Endodermal cell (in vitro differentiated cells): ENCODE results near the gene TDRKH. TPM values are rescaled to one million over a fixed set of nuclear protein-coding genes. Genes with fewer than 3 reads are reported as not detected.

Experiments used
- DNase-seq: peaks from one replicate; pipeline ENCODE4 v3.0.0-alpha.2; 2017
- H3K27ac ChIP-seq: 2 replicates; pipeline ENCODE4 v1.5.1; 2013; ENCODE audit warnings: mild to moderate bottlenecking, low read depth, low read length, moderate library complexity
- H3K27me3 ChIP-seq: 2 replicates; pipeline ENCODE4 v1.6.1; 2013; ENCODE audit warnings: mild to moderate bottlenecking, low read length, moderate library complexity; ENCODE audit not compliant: insufficient read depth, control insufficient read depth, poor library complexity, severe bottlenecking
- H3K36me3 ChIP-seq: 2 replicates; pipeline ENCODE4 v1.7.0; 2013; ENCODE audit warnings: mild to moderate bottlenecking, low read length, moderate library complexity; ENCODE audit not compliant: control insufficient read depth, insufficient read depth
- H3K4me1 ChIP-seq: one replicate; pipeline ENCODE4 v1.7.0; 2013; ENCODE audit warnings: low read length; ENCODE audit not compliant: control insufficient read depth, insufficient read depth
- H3K4me3 ChIP-seq: 2 replicates; pipeline ENCODE4 v1.5.1; 2013; ENCODE audit warnings: mild to moderate bottlenecking, low read length, moderate library complexity
- H3K9ac ChIP-seq: 2 replicates; pipeline ENCODE4 v1.6.1; 2013; ENCODE audit warnings: mild to moderate bottlenecking, low read length, moderate library complexity; ENCODE audit not compliant: poor library complexity, severe bottlenecking; ENCODE audit errors: extremely low read depth
- H3K9me3 ChIP-seq: 2 replicates; pipeline ENCODE4 v1.6.1; 2013; ENCODE audit warnings: mild to moderate bottlenecking, low read length, moderate library complexity; ENCODE audit not compliant: control insufficient read depth
- H3K27ac Mint-ChIP-seq: 2 replicates; pipeline ENCODE4 v1.8.0; 2020; ENCODE audit warnings: mixed read lengths
- H3K27me3 Mint-ChIP-seq: 2 replicates; pipeline ENCODE4 v1.8.0; 2021; ENCODE audit warnings: mild to moderate bottlenecking, mixed read lengths; ENCODE audit not compliant: insufficient read depth
- H3K36me3 Mint-ChIP-seq: 2 replicates; pipeline ENCODE4 v1.8.0; 2020; ENCODE audit warnings: low read depth, mixed read lengths
- H3K4me1 Mint-ChIP-seq: 2 replicates; pipeline ENCODE4 v1.8.0; 2020; ENCODE audit warnings: mixed read lengths
- H3K4me3 Mint-ChIP-seq: 2 replicates; pipeline ENCODE4 v1.8.0; 2020; ENCODE audit warnings: mild to moderate bottlenecking, moderate library complexity, mixed read lengths
- H3K9me3 Mint-ChIP-seq: 2 replicates; pipeline ENCODE4 v1.8.0; 2020; ENCODE audit warnings: mild to moderate bottlenecking, mixed read lengths
- WGBS, 2 experiments: methylation state at CpG; one replicate each; pipeline versions ENCODE4 v1.1.5 to v1.1.7; 2013; ENCODE audit warnings: missing lambda C conversion rate in 2 of 2, mixed read lengths in 1 of 2; ENCODE audit not compliant: insufficient coverage in 1 of 2, insufficient read length in 1 of 2; 5-methylcytosine and 5-hydroxymethylcytosine counted together
- total RNA-seq, 2 donors: library from RNA; stranded (reverse); fragmentation: NEBNext Ultra II Directional in 1 of 2; extraction: Animal tissue kit (Norgen Biotek cat#: 25700) in 1 of 2; gene quantifications; 2 replicates in 1 of 2; 3 replicates in 1 of 2; pipeline ENCODE4 v1.2.1, GENCODE V29; 2021
- TF ChIP-seq, protein P1 (sequence below): fragments of 200-600 bp; sonication (generic); conservative IDR thresholded peaks from 2 replicates; pipeline ENCODE4 v1.5.0; 2021; ENCODE audit warnings: antibody characterized with exemption, mild to moderate bottlenecking

TDRKH gene
- total RNA-seq, 2 donors from 2014 or later: 14.9 to 15.0 TPM

DNA sequence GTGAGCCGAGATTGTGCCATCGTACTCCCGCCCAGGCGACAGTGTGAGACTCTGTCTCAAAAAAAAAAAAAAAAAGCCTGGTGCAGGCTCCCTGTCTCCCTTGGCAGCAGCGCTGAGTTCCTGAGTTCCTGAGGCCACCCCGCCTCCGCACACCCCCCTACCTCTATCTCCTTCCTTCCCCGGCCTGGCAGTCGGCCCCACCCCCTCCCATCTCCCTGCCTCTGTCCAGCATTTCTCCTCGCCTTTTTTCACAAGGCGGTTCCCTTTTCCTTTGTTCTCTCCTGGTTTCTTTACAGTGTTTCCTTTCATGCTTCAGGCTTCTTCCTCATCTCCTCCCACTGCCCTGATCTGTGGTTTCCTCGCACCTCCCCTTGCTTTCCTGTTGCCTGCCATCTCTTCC, 38.6 kb upstream of the TDRKH start:
- Histone ChIP-seq H3K4me1 (no peaks in the 10 kb centered on the region), H3K9me3 (no peaks in the 10 kb centered on the region), H3K27ac (peak overlapping the region; percentile 21), H3K9ac (no peak overlapping the region), H3K4me3 (no peak overlapping the region), H3K36me3 (no peaks in the 10 kb centered on the region), H3K27me3 (no peaks in the 10 kb centered on the region)
- H3K36me3 Mint-ChIP-seq: no peaks in the 10 kb centered on the region
- H3K4me3 Mint-ChIP-seq: no peak overlapping the region
- peaks cover 20% of the 10 kb centered on the region for H3K4me1 Mint-ChIP-seq
- no peaks in the 10 kb centered on the region for H3K27me3 Mint-ChIP-seq
- 17 to 18% methylated on average over 10 to 12 of the region's 12 CpGs for WGBS, 2 experiments
- no peaks in the 10 kb centered on the region for H3K9me3 Mint-ChIP-seq
- peak; percentile 92 for DNase-seq
- TF ChIP-seq, protein P1, sequence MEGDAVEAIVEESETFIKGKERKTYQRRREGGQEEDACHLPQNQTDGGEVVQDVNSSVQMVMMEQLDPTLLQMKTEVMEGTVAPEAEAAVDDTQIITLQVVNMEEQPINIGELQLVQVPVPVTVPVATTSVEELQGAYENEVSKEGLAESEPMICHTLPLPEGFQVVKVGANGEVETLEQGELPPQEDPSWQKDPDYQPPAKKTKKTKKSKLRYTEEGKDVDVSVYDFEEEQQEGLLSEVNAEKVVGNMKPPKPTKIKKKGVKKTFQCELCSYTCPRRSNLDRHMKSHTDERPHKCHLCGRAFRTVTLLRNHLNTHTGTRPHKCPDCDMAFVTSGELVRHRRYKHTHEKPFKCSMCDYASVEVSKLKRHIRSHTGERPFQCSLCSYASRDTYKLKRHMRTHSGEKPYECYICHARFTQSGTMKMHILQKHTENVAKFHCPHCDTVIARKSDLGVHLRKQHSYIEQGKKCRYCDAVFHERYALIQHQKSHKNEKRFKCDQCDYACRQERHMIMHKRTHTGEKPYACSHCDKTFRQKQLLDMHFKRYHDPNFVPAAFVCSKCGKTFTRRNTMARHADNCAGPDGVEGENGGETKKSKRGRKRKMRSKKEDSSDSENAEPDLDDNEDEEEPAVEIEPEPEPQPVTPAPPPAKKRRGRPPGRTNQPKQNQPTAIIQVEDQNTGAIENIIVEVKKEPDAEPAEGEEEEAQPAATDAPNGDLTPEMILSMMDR: no peak
- no peak overlapping the region for H3K27ac Mint-ChIP-seq

DNA sequence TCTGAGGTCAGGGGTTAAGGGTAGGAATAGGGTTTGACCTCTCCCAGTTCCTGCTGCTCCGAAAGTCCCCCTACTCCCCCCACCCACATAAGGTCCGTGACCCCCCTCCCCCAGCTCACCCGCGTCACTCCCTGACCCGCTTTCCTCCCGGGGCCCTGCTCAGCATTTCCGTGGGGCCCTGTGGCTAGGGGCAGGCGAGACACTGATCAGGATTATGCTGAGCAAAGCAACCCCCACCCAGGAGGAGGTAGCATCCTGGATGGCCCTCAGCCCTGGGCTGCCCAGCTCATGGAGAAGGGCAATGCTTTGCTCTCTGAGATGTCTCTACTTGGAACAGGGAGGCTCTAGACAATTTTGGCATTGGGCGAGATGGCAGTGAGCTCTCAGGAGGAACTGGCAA, 37.6 kb upstream of the TDRKH start:
- WGBS, 2 experiments: 81 to 100% methylated on average over 2 to 9 of the region's 9 CpGs
- Histone ChIP-seq H3K4me1 (no peaks in the 10 kb centered on the region), H3K9ac (no peak overlapping the region), H3K27me3 (no peaks in the 10 kb centered on the region), H3K9me3 (no peaks in the 10 kb centered on the region), H3K36me3 (no peaks in the 10 kb centered on the region), H3K27ac (no peak overlapping the region), H3K4me3 (no peak overlapping the region)
- Mint-ChIP-seq H3K4me3 (no peak overlapping the region), H3K36me3 (no peaks in the 10 kb centered on the region), H3K27ac (no peak overlapping the region), H3K4me1 (peaks cover 27% of the 10 kb centered on the region), H3K27me3 (no peaks in the 10 kb centered on the region), H3K9me3 (no peaks in the 10 kb centered on the region)
- no peak for DNase-seq
- TF ChIP-seq, protein P1: no peak

DNA sequence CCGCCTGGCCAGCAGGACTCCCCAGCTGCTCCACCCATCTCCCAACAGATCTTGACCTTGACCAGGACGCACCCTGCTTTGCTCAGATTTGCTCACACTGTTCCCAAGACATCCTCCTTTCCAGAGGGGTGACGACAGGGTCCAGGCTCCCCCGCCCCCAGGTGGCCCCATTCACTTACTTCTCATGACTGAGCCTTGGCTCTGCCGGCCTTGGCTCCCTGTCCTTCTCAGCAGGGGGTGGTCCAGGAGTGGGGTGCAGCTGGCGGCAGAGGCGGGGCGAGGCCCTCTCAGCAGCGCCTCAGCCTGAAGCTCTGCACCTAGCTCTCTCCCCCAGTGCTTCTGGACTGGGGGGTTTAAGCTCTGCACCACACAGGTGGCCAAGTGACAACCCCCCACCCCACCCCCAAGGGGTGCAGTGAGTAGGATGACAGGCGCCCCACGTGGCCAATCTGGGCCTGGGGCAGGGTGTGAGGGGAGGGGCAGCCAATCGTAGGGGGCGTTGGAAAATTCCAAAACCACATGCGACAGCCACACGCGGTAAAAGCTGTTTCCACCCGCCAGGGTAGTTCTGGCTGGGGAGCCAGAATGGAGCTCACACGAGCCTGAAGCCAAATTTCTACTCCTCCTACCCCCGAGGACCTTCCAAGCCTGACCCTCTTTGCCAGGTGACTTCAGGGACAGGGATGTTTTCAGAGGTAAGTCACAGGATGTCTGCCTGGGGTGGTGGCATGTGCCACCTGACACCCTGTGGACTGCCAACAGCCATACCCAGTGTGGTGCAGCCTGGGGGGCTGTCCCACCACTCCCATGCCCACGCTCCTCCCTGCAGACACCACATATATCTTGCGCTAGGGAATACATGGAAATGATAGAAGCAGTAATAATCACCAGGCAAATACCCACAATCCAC, 35.7 kb upstream of the TDRKH start:
- Mint-ChIP-seq H3K27ac (no peak overlapping the region), H3K36me3 (no peaks in the 10 kb centered on the region), H3K27me3 (no peaks in the 10 kb centered on the region), H3K4me3 (no peak overlapping the region), H3K9me3 (no peaks in the 10 kb centered on the region), H3K4me1 (peaks cover 34% of the 10 kb centered on the region)
- H3K9me3 ChIP-seq: no peaks in the 10 kb centered on the region
- H3K36me3 ChIP-seq: no peaks in the 10 kb centered on the region
- TF ChIP-seq, protein P1: peak; percentile 21
- H3K4me3 ChIP-seq: no peak overlapping the region
- no peaks in the 10 kb centered on the region for H3K27me3 ChIP-seq
- 42 to 70% methylated on average over 5 to 21 of the region's 21 CpGs for WGBS, 2 experiments
- H3K9ac ChIP-seq: no peak overlapping the region
- no peaks in the 10 kb centered on the region for H3K4me1 ChIP-seq
- H3K27ac ChIP-seq: no peak overlapping the region
- peak; percentile 68 for DNase-seq
